HG02763 (cell line): ENCODE results near the gene LRRC14B.

Experiments
- ATAC-seq: cut with Tn5 transposase; IDR thresholded peaks from one replicate; pipeline ENCODE4 v1.9.1; 2021; ENCODE audit warnings: mild to moderate bottlenecking, moderate library complexity; ENCODE audit not compliant: unreplicated experiment

Gene LRRC14B

GRCh38 chr5:191036-191948 is at the start of gene LRRC14B:
LRRC14B (plus strand) TSS chr5:191495; CDS start chr5:191539, 44 bp downstream.
- no peak for ATAC-seq

GRCh38 chr5:141761-142160 is 49.5 kb upstream of the LRRC14B start:
- no peak for ATAC-seq

GRCh38 chr5:142246-142810 is 49.0 kb upstream of the LRRC14B start:
- ATAC-seq: no peak

GRCh38 chr5:143041-143440 is 48.3 kb upstream of the LRRC14B start:
- ATAC-seq: no peak

GRCh38 chr5:144941-145340 is 46.4 kb upstream of the LRRC14B start:
- no peak for ATAC-seq

GRCh38 chr5:145585-146323 is 45.5 kb upstream of the LRRC14B start:
- no peak for ATAC-seq

GRCh38 chr5:147751-148150 is 43.5 kb upstream of the LRRC14B start:
- no peak for ATAC-seq

- no peak for ATAC-seq
Observed at GRCh38 chr5:149745-150485, 41.4 kb upstream of the LRRC14B start.

GRCh38 chr5:150746-151145 is 40.5 kb upstream of the LRRC14B start:
- ATAC-seq: no peak

GRCh38 chr5:152077-152476 is 39.2 kb upstream of the LRRC14B start:
- ATAC-seq: no peak

GRCh38 chr5:153256-153655 is 38.0 kb upstream of the LRRC14B start:
- ATAC-seq: no peak

GRCh38 chr5:154236-154635 is 37.1 kb upstream of the LRRC14B start:
- ATAC-seq: no peak

- no peak for ATAC-seq
Observed at GRCh38 chr5:154826-155225, 36.5 kb upstream of the LRRC14B start.

GRCh38 chr5:155651-156410 is 35.5 kb upstream of the LRRC14B start:
- ATAC-seq: no peak

- no peak for ATAC-seq
Observed at GRCh38 chr5:156411-157072, 34.8 kb upstream of the LRRC14B start.

GRCh38 chr5:157126-157715 is 34.1 kb upstream of the LRRC14B start:
- no peak for ATAC-seq

GRCh38 chr5:157801-158200 is 33.5 kb upstream of the LRRC14B start:
- no peak for ATAC-seq

GRCh38 chr5:158807-159447 is 32.4 kb upstream of the LRRC14B start:
- no peak for ATAC-seq
